GM21576 (cell line): Measurements from ENCODE around the gene FHL1.
A peak's percentile ranks its signal among the peaks of the same experiment; 100 is the strongest.
"Not testable (repeated sequence)": the region's sequence is repeated elsewhere in the genome, so short reads cannot be mapped to it uniquely, and the experiment has no call there.

Experiments used
- ATAC-seq: cut with Tn5 transposase; IDR thresholded peaks from one replicate; pipeline ENCODE4 v1.9.1; 2021; ENCODE audit warnings: mild to moderate bottlenecking, moderate library complexity; ENCODE audit not compliant: unreplicated experiment

The FHL1 gene

DNA sequence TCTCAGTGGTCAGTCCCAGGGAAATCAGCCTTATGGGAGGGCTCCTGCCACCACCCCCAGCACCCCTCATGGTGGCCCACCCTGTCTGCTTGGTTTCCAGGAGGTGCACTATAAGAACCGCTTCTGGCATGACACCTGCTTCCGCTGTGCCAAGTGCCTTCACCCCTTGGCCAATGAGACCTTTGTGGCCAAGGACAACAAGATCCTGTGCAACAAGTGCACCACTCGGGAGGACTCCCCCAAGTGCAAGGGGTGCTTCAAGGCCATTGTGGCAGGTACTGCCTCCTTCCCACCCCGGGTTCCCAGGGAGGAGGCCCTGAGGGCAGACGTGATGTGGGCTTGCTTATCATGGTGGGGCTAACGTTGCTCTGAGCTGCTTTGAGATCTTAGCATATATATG is 59.6 kb downstream of the FHL1 start:
- no peak for ATAC-seq

DNA sequence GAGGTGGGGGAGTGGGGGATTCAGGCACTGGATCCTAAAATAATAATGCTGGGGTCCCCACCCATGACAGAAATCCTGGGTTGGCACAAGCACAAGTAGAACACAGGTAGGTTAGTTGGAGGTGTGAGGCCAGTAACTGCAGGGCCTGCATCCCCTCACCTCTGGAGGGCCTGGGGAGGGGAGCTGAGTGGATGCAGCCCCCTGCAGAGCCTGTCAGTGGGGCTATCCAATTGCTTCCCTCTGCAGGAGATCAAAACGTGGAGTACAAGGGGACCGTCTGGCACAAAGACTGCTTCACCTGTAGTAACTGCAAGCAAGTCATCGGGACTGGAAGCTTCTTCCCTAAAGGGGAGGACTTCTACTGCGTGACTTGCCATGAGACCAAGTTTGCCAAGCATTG is 60.2 kb downstream of the FHL1 start:
- ATAC-seq: no peak

DNA sequence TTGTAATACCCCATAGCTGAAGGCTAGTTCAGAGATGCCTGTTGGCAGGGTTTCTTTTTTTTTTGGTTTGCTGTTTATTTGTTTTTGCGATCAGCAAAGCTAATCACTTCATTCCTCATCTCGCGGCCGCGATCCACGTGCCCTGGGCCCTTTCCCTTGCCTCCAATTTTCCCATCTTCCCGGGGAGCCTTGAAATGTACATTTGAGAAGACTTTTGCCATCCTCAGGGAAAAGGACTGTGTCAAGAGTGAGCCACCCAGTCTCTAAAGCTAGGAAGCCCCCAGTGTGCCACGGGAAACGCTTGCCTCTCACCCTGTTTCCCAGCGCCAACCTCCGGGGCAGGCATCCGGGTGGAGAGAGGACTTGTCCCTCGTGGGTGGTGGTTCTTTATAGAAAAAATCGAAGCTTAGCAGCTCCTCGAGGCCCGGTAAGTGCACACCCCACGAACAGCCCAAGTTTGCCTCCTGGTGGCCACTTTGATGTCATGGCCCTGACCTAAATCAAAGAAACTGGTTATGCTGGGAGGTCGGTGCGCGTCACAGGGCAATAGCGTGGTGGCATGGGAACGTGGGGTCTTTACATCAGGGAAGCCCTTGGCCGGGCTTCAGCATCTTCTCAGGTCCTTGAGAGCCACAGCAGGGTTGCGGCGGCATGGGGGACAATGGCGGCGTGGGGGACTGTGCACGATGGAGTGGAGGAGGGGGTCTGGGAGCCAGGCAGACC is 61.8 kb downstream of the FHL1 start:
- no peak for ATAC-seq

DNA sequence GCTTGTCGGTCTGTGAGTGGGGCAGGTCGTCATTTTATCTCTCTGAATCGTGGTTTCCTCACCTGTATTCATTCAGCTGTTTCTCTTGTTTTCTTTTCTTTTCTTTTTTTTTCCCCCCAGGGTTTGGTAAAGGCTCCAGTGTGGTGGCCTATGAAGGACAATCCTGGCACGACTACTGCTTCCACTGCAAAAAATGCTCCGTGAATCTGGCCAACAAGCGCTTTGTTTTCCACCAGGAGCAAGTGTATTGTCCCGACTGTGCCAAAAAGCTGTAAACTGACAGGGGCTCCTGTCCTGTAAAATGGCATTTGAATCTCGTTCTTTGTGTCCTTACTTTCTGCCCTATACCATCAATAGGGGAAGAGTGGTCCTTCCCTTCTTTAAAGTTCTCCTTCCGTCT is 62.4 kb downstream of the FHL1 start:
- ATAC-seq: no peak

DNA sequence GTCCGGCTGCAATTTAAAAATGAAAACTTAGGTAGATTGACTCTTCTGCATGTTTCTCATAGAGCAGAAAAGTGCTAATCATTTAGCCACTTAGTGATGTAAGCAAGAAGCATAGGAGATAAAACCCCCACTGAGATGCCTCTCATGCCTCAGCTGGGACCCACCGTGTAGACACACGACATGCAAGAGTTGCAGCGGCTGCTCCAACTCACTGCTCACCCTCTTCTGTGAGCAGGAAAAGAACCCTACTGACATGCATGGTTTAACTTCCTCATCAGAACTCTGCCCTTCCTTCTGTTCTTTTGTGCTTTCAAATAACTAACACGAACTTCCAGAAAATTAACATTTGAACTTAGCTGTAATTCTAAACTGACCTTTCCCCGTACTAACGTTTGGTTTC is 62.9 kb downstream of the FHL1 start:
- peak; percentile 52 for ATAC-seq

DNA sequence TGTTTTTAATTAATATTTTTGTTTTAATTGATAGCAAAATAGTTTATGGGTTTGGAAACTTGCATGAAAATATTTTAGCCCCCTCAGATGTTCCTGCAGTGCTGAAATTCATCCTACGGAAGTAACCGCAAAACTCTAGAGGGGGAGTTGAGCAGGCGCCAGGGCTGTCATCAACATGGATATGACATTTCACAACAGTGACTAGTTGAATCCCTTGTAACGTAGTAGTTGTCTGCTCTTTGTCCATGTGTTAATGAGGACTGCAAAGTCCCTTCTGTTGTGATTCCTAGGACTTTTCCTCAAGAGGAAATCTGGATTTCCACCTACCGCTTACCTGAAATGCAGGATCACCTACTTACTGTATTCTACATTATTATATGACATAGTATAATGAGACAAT is 63.5 kb downstream of the FHL1 start:
- no peak for ATAC-seq

DNA sequence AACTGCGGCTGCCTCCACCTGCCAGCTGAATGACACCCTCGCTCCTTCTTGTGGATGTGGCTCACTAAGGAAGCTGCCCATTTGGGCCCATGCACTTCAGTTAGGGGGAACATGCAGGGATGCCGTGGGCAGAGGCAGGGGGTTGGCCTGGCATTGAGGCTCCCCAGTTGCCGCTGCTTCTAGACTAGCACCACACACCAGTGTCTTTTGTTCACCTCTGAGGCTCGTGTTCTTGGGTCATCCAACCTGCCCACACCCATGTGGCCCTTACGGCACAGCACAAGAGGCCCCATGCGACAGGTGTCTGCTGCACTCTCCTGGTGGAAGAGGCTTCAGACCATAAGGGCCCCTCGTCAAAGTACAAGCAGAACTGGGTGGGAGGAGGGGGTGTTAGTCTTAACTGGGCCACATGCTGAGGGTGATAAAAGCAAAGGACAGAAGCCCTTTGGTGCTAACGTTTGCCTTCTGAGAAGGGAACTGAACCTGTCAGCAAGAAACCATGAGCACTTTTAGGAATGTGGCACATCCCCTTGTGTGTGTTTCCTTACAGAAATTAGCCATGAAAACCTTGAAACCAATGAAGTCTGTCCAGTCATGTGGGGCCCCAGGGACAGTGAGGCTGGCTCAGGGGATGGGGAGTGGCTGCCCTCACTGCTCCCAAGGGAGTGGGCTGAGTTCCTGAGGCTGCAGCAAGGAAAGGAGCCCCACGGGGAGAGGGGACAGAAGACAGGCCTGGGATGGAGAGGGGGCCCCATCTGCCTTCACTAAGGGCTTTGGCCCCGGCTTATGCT is 64.6 kb downstream of the FHL1 start:
- ATAC-seq: no peak

DNA sequence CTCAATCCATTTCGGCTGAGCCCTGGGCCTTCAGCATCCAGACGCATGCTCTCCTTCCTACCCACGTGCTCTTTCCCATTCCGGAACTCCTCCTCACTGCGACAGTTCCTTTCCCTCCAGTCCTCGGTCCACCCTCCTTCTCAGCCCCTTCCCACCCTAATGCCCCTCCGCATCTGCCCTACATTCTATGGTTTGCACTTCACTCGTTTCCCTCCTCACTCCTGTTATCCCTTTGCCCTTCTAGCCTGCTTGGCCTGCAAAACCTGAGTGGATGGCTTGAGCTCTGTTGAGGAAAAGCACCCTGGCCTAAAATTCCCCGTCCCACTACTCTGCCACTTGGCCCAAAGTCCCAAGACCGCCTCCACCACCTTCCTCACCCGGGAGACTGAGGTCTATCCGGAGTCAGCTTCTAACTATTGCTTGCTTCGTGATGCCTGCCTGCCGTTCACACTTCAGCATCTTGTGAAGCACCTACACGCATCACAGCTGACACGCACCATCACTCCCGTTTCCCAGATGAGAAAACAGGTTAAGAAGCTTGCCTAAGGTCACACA is 65.3 kb downstream of the FHL1 start:
- no peak for ATAC-seq

DNA sequence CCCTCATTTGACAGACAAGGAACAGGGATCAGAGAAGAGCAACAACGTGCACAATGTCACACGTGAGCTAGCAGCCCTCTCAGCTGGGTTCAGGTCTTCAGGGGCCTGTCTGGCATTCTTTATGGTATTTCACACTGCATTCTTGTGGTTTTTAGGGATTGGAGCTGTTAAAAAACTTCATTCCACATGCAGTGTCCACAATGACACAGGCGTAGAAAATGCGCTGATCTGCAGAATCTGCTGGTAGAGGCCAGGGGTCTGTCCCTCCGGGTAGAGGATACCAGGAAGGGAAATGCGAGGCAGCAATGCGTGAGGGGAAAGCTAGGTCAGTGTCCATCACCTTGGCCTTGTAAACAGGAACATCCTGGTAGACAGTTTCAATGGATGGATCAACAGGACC is 67.2 kb downstream of the FHL1 start:
- ATAC-seq: no peak

DNA sequence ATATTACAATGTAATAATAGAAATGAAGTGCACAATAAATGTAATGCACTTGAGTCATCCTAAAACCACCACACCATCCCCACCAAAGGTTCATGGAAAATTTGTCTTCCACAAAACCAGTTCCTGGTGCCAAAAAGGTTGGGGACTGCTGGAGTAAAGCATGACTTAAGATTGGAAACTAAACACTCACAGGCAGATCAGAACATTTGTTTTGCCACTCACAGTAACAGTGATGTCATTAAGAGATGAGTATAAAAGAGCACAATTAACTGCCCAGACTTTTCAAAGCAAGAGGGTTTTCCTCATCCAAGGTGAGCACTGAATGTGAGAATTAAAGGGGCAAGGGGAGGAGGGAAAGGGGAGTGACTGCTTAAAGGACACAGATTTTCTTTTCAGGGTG is 68.2 kb downstream of the FHL1 start:
- no peak for ATAC-seq

DNA sequence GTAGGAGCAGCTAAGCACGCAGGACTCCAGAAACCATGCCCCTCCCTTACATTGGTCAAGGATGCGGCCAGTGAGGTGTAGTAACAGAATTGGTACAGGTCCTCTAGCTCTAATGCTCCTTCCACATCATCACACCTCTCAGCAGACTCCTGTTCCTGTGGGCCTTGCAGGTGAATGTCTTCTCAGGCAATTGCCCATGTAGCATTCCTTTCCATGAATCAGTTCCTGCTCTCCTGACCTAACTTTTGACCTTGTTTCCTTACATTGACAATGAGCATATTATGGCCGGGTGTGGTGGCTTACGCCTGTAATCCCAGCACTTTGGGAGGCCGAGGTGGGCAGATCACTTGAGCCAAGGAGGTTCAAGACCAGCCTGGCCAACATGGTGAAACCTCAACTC is 72.6 kb downstream of the FHL1 start:
- ATAC-seq: no peak

DNA sequence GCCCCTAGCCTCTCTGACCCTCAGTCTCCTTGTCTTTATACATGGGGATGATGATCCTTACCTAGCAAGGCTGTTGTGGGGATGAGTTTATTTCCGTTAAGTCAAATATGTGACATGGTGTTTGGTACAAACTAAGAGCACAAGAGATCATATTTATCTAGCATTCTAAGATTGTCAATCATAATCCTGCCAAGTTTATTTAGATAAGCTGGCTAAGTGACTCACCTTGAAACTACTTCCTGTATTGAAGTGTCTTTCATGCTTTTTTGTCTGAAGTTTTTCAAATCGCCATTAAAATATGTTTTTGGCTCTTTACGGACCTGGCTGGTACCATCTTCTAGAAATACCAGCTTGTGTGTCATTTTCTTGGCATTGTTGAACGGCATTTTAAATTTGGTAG is 73.2 kb downstream of the FHL1 start:
- ATAC-seq: no peak

DNA sequence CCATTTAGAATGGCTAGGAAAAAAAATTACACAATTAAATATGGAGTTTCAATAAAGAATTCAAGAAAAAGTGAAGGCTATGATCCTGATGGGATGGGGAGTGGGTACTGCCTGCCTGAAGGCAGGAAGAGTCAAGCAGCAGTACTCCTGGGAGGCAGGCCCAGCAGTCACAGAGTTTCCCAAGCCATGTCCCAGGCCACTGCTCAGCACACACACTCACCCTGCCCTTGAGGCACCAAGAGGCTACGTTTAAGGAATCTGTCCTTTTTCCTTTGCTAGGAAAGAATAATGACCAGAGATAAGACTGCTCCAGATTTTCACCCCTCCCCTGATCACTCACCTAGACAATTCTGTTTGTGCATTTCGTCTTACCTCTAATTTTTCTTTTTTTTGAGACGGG is 73.6 kb downstream of the FHL1 start:
- no peak for ATAC-seq

DNA sequence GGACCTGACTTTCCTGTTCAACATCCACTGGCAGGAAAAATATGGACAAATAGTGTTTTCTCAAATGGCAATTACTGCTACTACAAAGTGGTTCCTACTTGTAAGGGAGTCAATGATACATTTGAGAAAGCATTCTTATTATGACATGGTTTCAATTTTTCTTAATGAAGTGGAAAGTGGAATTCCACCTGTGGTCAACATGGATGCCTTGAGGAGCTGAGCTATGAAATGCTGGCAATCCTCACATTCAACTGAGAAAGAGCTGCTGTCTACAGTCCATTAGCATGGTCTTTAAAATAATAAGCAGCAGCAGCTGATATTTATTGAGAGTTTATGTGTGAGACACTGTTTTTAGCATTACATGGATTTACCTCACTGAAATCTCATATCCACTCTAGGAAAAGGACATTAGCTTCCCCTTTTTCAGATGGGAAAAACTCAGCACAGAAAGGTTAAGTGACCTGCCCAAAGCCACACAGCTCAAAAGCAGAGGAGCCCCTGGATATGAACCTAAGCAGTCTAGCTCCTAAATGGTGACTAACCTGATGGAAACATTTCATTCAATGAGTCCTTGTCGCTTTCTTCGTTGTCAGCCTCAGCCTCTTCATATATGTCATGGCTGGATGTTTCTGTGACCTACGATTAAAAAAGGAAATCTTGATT is 74.6 kb downstream of the FHL1 start:
- ATAC-seq: no peak

DNA sequence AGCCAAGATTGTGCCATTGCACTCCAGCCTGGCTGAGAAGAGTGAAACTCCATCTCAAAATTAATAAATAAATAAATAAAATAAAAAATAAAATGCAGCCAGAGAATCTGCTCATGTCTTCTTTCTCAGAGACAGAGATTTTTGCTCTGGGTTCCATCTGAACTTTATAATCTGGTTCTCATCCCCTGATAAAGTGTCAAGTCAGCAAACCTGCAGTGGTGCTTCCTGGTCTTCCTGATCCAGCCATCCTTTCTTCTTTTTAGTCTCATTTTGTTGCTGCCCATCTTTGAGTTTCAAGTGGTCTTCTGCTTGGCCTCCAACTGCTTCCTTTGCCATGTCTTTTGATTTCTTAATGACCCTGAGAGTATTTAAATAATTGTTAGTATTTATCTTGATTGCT is 79.7 kb downstream of the FHL1 start:
- ATAC-seq: no peak

DNA sequence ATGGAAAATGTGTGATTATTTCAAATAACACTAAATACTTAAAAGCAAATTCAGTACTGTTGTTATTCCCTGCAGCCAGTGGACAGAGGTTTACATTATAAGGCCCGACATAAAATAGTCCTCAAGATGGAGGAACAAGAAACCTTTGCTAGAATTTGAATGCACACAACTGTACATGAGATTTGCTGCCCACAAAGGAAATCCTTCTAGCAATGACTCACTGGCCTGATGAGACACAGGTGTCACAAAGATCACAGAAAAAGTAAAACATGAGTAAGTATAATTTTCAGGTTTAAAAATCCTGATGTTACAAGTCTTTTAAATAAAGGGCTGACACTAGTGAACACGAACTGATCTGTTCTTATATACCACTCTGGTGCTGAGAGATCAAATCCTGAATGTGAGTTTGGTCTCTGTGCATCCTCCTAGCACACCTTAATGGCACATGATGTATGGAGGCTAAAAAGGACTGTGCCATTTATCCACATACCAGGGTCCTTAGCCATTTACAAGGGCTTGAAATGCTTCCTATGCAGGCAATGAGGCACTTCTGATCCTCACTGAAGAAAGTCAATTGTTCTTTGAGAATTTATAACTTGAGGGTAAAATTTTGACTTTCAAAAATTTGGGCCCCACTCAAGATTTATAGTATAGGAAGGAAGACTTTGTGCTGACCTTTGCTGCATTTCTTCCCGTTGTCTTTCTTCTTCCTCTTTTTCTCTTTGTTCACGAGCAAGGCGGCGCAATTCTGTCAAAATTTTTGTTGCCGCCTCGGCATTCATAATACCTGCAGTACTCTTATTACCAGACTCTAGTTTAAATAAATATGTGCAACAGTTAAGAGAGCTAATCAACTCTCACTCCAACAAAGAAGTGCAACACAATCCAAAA is 80.9 kb downstream of the FHL1 start:
- ATAC-seq: peak; percentile 52

DNA sequence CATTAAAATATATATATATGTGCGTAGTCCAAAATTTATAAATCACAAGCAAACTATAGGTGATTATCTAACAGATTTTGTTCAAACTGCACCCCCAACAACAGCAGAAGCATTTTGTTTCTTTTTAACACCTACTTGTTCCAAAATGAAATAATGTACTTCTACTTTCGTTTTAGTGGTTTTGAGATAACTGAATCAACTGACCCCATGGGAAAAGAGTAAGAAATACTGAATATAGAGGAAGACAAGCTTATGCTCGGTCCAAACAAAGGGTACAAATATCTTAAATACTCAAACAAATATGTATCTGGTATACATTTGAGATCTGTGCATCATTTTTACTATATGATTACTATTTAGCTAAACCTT is 81.5 kb downstream of the FHL1 start:
- ATAC-seq: no peak

DNA sequence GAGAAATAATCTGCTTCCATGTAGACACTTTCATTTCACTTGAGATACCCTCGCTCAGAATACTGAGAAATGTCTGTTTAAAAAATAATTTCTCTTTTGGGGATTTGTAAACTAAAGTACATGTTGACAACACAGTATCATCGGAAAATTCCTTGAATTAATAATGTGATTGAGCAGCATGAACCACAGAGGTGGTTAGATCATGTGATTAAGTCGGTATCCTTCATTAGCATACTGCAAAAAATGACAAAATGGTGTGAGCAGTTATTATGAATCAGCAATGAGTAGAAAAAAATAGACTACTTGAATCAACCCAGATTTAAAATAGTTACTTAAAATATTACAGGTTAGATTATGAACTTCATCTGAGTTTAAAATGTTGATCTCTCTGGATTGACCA is 89.7 kb downstream of the FHL1 start:
- ATAC-seq: no peak

DNA sequence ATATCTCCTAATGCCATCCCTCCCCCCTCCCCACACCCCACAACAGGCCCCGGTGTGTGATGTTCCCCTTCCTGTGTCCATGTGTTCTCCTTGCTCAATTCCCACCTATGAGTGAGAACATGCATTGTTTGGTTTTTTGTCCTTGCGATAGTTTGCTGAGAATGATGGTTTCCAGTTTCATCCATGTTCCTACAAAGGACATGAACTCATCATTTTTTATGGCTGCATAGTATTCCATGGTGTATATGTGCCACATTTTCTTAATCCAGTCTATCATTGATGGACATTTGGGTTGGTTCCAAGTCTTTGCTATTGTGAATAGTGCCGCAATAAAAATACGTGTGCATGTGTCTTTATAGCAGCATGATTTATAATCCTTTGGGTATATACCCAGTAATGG is 90.5 kb downstream of the FHL1 start:
- ATAC-seq: not testable (repeated sequence)

DNA sequence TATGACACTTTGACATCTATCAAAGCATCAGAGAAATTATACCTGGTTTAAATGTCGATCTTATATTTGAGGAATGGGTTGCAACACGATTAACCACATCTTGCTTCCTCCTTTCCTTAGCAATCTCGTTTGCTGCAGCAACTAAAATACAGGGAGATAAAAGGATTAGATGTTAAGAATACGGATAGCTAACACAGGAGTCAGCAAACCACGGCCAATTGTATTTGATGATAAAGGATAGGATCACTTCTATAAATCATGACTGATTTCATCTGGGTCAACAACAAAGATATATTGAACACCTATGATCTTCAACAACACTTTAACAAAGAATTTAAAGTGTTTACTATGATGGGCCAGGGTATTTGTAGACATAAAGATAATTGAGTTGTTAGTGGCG is 98.9 kb downstream of the FHL1 start:
- ATAC-seq: no peak
